HEK293 (cell line): ENCODE measurements around the gene PLEKHO2.

ENCODE experiments used
- EGR2 ChIP-seq: fragments of 450-650 bp; formaldehyde crosslinking; IDR thresholded peaks from 2 replicates; pipeline ENCODE4 v1.5.1; 2016; ENCODE audit warnings: low read depth, missing biosample characterization, missing genetic modification characterization
- GLIS1 ChIP-seq: fragments of 450-650 bp; formaldehyde crosslinking; IDR thresholded peaks from 2 replicates; pipeline ENCODE4 v1.5.1; 2016; ENCODE audit warnings: missing biosample characterization, missing genetic modification characterization
- HOXC10 ChIP-seq: sonication (generic); formaldehyde crosslinking; IDR thresholded peaks from 2 replicates; pipeline ENCODE4 v1.8.1; 2023; ENCODE audit warnings: mild to moderate bottlenecking, missing genetic modification reagents
- KLF7 ChIP-seq: fragments of 450-650 bp; formaldehyde crosslinking; IDR thresholded peaks from 2 replicates; pipeline ENCODE4 v1.5.1; 2016; ENCODE audit warnings: missing biosample characterization, missing genetic modification characterization, borderline replicate concordance
- KLF9 ChIP-seq: fragments of 450-650 bp; formaldehyde crosslinking; IDR thresholded peaks from 2 replicates; pipeline ENCODE4 v1.5.1; 2016; ENCODE audit warnings: missing biosample characterization, missing genetic modification characterization, low read depth
- MEIS1 ChIP-seq: sonication (generic); formaldehyde crosslinking; IDR thresholded peaks from 2 replicates; pipeline ENCODE4 v1.8.1; 2022; ENCODE audit warnings: missing genetic modification reagents, mild to moderate bottlenecking, borderline replicate concordance
- OVOL3 ChIP-seq: fragments of 450-650 bp; formaldehyde crosslinking; IDR thresholded peaks from 2 replicates; pipeline ENCODE4 v1.5.1; 2016; ENCODE audit warnings: missing biosample characterization, missing genetic modification characterization
- PRDM2 ChIP-seq: fragments of 450-650 bp; formaldehyde crosslinking; IDR thresholded peaks from 2 replicates; pipeline ENCODE4 v1.5.1; 2016; ENCODE audit warnings: missing biosample characterization, missing genetic modification characterization, borderline replicate concordance
- SP7 ChIP-seq: fragments of 450-650 bp; formaldehyde crosslinking; IDR thresholded peaks from 2 replicates; pipeline ENCODE4 v1.5.1; 2016; ENCODE audit warnings: missing biosample characterization, missing genetic modification characterization
- ZBTB20 ChIP-seq: fragments of 450-650 bp; formaldehyde crosslinking; IDR thresholded peaks from 2 replicates; pipeline ENCODE4 v1.5.1; 2016; ENCODE audit warnings: missing biosample characterization, missing genetic modification characterization
- ZBTB21 ChIP-seq: fragments of 450-650 bp; formaldehyde crosslinking; IDR thresholded peaks from 2 replicates; pipeline ENCODE4 v1.5.1; 2017; ENCODE audit warnings: missing biosample characterization, missing genetic modification characterization
- ZBTB7A ChIP-seq: fragments of 450-650 bp; formaldehyde crosslinking; IDR thresholded peaks from 2 replicates; pipeline ENCODE4 v1.5.1; 2016; ENCODE audit warnings: low read depth, missing biosample characterization, missing genetic modification characterization
- ZNF2 ChIP-seq: fragments of 450-650 bp; formaldehyde crosslinking; IDR thresholded peaks from 2 replicates; pipeline ENCODE4 v1.5.1; 2016; ENCODE audit warnings: missing biosample characterization, missing genetic modification characterization
- ZNF211 ChIP-seq: fragments of 450-650 bp; formaldehyde crosslinking; IDR thresholded peaks from 2 replicates; pipeline ENCODE4 v1.5.1; 2016; ENCODE audit warnings: low read depth, missing biosample characterization, missing genetic modification characterization
- ZNF324 ChIP-seq: fragments of 450-650 bp; formaldehyde crosslinking; IDR thresholded peaks from 2 replicates; pipeline ENCODE4 v1.5.1; 2016; ENCODE audit warnings: missing biosample characterization, missing genetic modification characterization
- ZNF335 ChIP-seq: fragments of 450-650 bp; formaldehyde crosslinking; conservative IDR thresholded peaks from 2 replicates; pipeline ENCODE4 v1.5.1; 2016; ENCODE audit warnings: missing biosample characterization, missing genetic modification characterization
- ZNF341 ChIP-seq: fragments of 450-650 bp; formaldehyde crosslinking; IDR thresholded peaks from 2 replicates; pipeline ENCODE4; 2016; ENCODE audit warnings: low read depth, missing biosample characterization, missing genetic modification characterization
- ZNF521 ChIP-seq: fragments of 450-650 bp; formaldehyde crosslinking; IDR thresholded peaks from 2 replicates; pipeline ENCODE4 v1.5.1; 2017; ENCODE audit warnings: missing biosample characterization, mild to moderate bottlenecking, missing genetic modification characterization
- ZNF529 ChIP-seq: fragments of 450-650 bp; formaldehyde crosslinking; IDR thresholded peaks from 2 replicates; pipeline ENCODE4 v1.5.1; 2017; ENCODE audit warnings: missing genetic modification characterization, missing biosample characterization; ENCODE audit not compliant: insufficient replicate concordance
- ZNF629 ChIP-seq: fragments of 450-650 bp; formaldehyde crosslinking; IDR thresholded peaks from 2 replicates; pipeline ENCODE4 v1.5.1; 2017; ENCODE audit warnings: missing biosample characterization, missing genetic modification characterization
- ZNF707 ChIP-seq: fragments of 450-650 bp; formaldehyde crosslinking; IDR thresholded peaks from 2 replicates; pipeline ENCODE4 v1.5.1; 2016; ENCODE audit warnings: missing biosample characterization, missing genetic modification characterization
- ZNF785 ChIP-seq: fragments of 450-650 bp; formaldehyde crosslinking; IDR thresholded peaks from 2 replicates; pipeline ENCODE4 v1.5.1; 2016; ENCODE audit warnings: missing biosample characterization, missing genetic modification characterization
- ZNF830 ChIP-seq: fragments of 450-650 bp; IDR thresholded peaks from 2 replicates; pipeline ENCODE4 v1.5.0; 2018; ENCODE audit warnings: missing biosample characterization, missing genetic modification characterization, low read depth, mild to moderate bottlenecking, moderate library complexity
- ZSCAN5A ChIP-seq: fragments of 450-650 bp; formaldehyde crosslinking; IDR thresholded peaks from 2 replicates; pipeline ENCODE4 v1.5.1; 2016; ENCODE audit warnings: missing biosample characterization, missing genetic modification characterization
- TF ChIP-seq, protein P1 (sequence below): fragments of 450-650 bp; formaldehyde crosslinking; conservative IDR thresholded peaks from 2 replicates; pipeline ENCODE4 v1.5.1; 2016; ENCODE audit warnings: low read depth, missing biosample characterization, missing genetic modification characterization
- TF ChIP-seq, protein P2 (sequence below): fragments of 450-650 bp; formaldehyde crosslinking; IDR thresholded peaks from 2 replicates; pipeline ENCODE4 v1.5.1; 2016; ENCODE audit warnings: missing biosample characterization, missing genetic modification characterization

PLEKHO2 gene

DNA sequence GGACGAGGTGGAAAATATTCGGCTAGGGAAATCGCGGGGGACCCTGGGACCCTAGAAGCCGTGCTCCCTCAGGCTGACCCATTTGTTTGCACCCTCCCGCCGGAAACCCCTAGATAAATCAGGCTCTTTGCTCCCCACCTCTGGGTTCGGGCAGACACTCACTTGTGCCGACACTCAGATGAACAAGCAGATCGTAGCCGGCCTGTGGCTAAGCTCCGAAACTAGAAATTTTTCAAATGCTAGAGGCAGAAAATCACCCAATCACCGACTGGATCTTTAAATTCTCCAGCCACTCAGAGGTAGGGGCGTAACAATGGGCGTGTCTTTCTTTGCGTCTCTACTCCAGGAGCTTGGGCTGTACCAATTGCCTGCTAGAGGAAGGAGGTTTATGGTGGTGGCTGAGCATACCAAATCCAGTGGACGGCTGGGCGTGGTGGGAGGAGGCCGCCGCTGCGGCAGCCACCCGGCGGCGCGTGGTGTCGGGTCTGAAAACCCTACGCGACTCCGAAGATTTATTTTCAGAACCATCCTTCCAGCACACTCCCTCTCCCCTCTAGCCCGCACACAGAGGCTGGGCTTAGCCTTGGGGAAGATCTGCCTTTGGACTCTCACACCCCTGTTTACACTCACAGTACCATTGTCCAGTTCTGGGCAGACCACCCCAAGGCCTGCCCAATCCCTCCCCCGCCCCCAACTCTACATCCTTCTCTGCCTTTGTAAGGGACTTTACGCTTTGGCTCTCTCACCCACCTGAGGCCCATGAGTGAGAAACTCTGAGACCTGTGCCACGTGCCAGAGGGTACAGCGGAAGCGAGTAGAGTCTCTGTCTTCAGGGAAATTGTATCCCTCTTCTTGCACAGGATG lies 16.1 kb upstream of the PLEKHO2 start, which contains the start of gene PIF1 (continued):
- TF ChIP-seq ZNF707 (tag by site-specific recombination) = no peak
- TF ChIP-seq ZSCAN5A (tag by site-specific recombination) = no peak
- TF ChIP-seq ZBTB21 = no peak
- peak; percentile 61 for TF ChIP-seq ZNF335 (tag by site-specific recombination)
- TF ChIP-seq MEIS1 = no peak
- 0 out of 2 replicates have a peak, but pooled peaks have one; percentile 28 for TF ChIP-seq ZNF324 (tag by site-specific recombination)
- no peak for TF ChIP-seq HOXC10 (CRISPR knock-in tag)
- no peak for TF ChIP-seq PRDM2
- peak; percentile 88; the same call in 1 of the 2 replicates for TF ChIP-seq KLF7 (tag by site-specific recombination)
- no peak for TF ChIP-seq ZNF785
- peak; percentile 47; the same call in 1 of the 2 replicates for TF ChIP-seq SP7 (tag by site-specific recombination)
- TF ChIP-seq GLIS1 (tag by site-specific recombination) = peak; percentile 50
- no peak for TF ChIP-seq ZNF529 (tag by site-specific recombination)
- TF ChIP-seq, protein P1, sequence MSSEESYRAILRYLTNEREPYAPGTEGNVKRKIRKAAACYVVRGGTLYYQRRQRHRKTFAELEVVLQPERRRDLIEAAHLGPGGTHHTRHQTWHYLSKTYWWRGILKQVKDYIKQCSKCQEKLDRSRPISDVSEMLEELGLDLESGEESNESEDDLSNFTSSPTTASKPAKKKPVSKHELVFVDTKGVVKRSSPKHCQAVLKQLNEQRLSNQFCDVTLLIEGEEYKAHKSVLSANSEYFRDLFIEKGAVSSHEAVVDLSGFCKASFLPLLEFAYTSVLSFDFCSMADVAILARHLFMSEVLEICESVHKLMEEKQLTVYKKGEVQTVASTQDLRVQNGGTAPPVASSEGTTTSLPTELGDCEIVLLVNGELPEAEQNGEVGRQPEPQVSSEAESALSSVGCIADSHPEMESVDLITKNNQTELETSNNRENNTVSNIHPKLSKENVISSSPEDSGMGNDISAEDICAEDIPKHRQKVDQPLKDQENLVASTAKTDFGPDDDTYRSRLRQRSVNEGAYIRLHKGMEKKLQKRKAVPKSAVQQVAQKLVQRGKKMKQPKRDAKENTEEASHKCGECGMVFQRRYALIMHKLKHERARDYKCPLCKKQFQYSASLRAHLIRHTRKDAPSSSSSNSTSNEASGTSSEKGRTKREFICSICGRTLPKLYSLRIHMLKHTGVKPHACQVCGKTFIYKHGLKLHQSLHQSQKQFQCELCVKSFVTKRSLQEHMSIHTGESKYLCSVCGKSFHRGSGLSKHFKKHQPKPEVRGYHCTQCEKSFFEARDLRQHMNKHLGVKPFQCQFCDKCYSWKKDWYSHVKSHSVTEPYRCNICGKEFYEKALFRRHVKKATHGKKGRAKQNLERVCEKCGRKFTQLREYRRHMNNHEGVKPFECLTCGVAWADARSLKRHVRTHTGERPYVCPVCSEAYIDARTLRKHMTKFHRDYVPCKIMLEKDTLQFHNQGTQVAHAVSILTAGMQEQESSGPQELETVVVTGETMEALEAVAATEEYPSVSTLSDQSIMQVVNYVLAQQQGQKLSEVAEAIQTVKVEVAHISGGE (tag by site-specific recombination) = no peak
- TF ChIP-seq ZNF341 (tag by site-specific recombination) = peak; percentile 68
- TF ChIP-seq ZNF521 (tag by site-specific recombination) = no peak
- no peak for TF ChIP-seq ZBTB7A (tag by site-specific recombination)
- TF ChIP-seq ZNF629 (tag by site-specific recombination) = peak; percentile 37; the same call in 1 of the 2 replicates
- no peak for TF ChIP-seq ZNF830 (tag by site-specific recombination)
- no peak for TF ChIP-seq ZBTB20 (tag by site-specific recombination)
- 0 out of 2 replicates have a peak, but pooled peaks have one; percentile 48 for TF ChIP-seq ZNF2
- TF ChIP-seq EGR2 (tag by site-specific recombination) = 0 out of 2 replicates have a peak, but pooled peaks have one; percentile 24
- TF ChIP-seq OVOL3 (tag by site-specific recombination) = no peak
- TF ChIP-seq ZNF211 (tag by site-specific recombination) = no peak
- TF ChIP-seq KLF9 = peak; percentile 92
- TF ChIP-seq, protein P2, sequence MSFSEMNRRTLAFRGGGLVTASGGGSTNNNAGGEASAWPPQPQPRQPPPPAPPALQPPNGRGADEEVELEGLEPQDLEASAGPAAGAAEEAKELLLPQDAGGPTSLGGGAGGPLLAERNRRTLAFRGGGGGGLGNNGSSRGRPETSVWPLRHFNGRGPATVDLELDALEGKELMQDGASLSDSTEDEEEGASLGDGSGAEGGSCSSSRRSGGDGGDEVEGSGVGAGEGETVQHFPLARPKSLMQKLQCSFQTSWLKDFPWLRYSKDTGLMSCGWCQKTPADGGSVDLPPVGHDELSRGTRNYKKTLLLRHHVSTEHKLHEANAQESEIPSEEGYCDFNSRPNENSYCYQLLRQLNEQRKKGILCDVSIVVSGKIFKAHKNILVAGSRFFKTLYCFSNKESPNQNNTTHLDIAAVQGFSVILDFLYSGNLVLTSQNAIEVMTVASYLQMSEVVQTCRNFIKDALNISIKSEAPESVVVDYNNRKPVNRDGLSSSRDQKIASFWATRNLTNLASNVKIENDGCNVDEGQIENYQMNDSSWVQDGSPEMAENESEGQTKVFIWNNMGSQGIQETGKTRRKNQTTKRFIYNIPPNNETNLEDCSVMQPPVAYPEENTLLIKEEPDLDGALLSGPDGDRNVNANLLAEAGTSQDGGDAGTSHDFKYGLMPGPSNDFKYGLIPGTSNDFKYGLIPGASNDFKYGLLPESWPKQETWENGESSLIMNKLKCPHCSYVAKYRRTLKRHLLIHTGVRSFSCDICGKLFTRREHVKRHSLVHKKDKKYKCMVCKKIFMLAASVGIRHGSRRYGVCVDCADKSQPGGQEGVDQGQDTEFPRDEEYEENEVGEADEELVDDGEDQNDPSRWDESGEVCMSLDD = no peak
